ENCODE measurements around the gene SH3PXD2A.
"Not testable (repeated sequence)": the region's sequence is repeated elsewhere in the genome, so short reads cannot be mapped to it uniquely, and the experiment has no call there.

SH3PXD2A gene

DNA sequence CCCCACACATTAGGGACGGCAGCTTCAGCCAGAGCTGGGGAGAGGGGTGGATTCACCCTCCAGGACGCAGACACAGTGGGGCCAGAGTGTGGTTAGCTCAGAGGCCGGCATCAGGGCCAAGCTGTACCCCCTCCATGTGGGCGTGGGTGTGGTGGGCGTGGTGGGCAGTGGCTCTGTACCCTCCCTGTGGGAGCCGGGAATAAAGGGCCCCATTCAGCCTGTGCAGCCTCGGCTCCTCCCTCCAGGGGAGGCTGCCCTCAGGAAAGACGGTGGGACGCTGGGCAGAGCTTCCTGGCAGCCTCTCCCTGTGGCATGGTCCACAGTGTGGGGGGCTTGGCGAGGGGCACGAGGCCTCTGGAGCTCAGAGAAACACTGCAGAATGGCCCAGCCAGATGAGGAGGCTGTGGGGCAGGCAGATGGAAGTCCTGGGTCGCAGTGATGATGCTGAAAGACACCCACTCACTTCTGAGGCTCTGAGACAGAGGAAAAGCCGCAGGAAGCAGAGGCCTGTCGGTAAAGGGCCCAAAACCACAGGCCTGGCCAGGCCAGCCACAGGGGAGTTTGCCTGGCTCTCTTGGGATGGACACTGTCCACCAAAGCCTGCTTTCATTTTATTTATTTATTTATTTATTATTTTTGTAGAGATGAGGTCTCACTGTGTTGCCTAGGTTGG, 108.0 kb downstream of the SH3PXD2A start:
- no peak for DNase-seq

GRCh38 chr10:103746598-103746997, 108.8 kb downstream of the SH3PXD2A start:
- DNase-seq = no peak

DNA sequence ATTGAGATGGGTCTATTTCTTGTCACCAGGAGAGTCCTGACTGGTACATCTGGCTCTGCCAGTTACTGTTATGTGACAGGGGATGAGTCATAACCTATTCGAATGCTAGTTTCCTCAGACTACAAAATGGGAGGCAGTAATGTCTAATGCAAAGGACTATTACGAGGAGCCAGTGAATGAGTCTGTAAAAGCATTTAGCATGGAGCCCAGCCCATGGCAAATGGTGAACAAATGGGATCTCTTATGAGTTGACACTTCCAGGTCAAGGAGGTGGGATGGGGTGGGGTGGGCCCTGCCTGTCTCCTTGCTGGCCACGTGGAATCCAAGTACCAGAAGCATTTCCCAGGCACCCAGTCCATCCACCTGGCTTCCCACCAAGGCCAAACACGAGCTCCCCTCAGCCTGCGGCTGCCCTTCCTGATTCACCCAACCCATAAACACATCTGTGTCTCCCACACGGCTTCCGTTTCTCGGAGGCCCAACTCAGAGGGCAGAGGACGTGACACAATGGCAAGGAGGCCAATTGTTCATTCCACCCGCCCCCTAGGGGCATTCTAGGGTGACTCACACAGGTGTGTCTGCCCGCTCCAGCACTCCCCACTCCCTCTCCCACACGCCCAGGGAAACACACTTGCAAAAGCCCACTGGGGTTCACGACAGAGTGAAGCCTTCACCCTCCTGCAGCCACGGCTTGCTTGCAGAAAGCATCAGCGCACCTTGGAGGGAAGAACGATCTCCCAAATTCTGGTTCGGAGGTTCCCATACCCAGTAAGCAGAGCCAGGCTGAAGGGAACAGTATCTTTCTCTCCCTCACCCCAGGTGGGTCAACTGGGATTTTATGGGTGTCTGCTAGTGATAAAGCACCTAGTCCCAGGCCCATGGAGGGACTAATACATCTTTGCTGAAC, 109.8 kb downstream of the SH3PXD2A start:
- DNase-seq = no peak

DNA sequence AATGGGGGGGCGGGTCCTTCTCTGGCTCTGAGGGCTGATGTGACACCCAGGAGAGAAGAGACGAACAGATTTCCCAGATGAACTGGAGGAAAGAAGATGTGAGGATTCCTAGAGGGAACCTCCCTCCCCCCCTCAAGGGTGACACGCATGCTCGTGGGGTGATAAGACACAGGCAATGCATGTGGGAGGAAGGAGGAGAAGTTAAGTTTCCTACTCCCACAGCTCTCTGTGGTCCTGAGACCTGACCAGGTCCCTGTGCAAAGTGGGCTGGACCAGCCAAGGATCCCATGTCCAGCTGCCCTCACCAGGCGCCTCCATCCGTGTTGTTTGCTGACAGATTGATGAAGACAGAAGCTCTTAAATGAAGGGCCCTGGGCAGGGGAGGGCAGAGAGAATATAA, 112.6 kb downstream of the SH3PXD2A start:
- no peak for DNase-seq

DNA sequence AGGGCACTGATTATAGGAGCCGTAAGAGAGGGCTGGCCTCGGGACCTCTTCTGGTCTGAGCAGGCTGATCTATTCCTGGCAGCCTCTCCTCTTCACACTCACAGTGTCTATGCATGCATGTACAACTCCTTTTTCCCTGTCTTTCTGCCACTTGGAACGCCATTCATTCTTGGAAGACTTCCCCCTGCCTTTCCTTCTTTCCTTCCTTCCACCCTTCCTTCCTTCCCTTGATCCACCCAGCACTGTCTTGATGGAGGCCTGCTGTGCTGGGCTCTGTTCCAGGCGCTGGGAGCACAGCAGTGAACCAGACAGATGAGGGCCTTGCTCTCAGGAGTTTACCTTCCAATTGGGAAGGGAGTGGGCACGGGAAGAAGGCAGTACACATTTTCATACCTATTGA, 114.8 kb downstream of the SH3PXD2A start:
- no peak for DNase-seq

- no peak for DNase-seq
Observed at GRCh38 chr10:103739039-103739764, 116.2 kb downstream of the SH3PXD2A start.

GRCh38 chr10:103737735-103738367, 117.5 kb downstream of the SH3PXD2A start:
- no peak for DNase-seq

DNA sequence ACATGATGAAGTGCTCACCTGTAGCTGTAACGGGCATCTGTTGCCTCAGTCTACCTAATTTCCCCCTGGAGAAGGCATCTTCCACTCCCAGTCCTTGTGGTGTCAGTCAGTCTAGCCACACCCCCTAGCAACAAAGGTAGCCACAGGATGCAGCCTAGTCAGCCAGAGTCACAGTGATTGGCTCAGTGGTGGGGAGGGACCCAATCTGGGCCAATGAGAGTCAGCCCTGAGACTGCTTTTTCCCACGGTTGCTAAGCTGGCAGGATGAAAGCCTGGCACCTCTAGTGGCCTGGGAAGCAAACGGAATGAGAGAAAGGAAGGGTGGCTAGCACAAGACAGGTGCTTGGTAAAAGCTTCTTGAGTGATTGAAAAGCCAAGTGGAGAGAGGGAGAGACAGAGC, 118.6 kb downstream of the SH3PXD2A start:
- DNase-seq = no peak

DNA sequence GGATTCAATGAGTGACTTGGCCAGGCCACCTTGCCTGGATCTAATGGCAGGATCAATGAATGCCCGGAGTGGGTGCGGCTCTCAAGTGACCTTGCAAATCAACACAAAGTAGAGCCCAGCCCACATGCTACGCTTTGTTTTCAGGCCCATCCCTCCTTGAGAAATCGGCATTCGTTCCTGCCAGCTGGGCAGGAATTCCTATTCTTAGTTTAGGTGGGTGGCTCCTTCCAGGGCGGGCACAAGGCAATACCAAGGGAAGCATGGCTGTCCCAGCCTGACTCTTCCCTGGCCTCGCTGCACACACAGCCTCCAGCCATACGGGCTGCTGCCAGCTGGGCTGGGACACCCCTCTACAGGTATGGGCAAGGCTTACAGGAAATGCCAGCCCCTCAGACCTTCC, 119.3 kb downstream of the SH3PXD2A start:
- no peak for DNase-seq

- DNase-seq = no peak
Observed at GRCh38 chr10:103734731-103735130, 120.6 kb downstream of the SH3PXD2A start.

- no peak for DNase-seq
Observed at GRCh38 chr10:103733045-103733419, 122.3 kb downstream of the SH3PXD2A start.

- DNase-seq = no peak
Observed at GRCh38 chr10:103732339-103733044, 122.9 kb downstream of the SH3PXD2A start.

GRCh38 chr10:103731609-103732270, 123.6 kb downstream of the SH3PXD2A start:
- DNase-seq = no peak

DNA sequence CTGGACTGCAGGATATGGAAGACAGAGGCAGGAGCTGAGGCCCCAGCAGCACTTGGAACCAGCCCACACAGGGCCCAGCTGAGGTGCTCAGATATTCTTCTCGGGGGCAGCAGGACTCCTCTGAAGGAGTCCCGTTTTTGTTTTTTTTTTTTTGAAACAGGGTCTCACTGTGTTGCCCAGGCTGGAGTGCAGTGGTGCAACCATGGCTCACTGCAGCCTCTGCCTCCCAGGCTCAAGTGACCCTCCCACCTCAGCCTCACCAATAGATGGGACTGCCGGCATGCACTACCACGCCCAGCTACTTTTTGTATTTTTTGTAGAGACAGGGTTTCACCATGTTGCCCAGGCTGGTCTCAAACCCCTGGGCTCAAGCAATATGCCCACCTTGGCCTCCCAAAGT, 124.3 kb downstream of the SH3PXD2A start:
- DNase-seq = not testable (repeated sequence)

DNA sequence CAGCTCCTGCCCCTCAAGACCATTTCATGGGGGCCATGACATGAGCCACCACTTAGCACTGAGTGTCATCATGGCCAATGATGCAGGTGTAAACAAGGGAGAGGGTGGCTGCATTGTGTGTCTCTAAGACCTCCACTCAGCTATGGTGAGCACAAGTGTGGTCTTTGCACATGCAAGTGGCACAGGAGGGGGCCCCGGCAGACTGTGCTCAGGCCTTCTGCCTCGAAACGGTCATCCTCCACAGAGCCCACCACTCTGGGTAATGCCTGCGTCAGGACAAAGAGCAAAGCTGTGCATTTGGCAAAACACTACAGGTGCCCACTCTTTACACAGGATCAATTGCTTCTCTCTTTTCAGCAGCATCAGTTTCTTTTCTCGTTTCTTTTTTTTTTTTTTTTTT, 125.5 kb downstream of the SH3PXD2A start:
- DNase-seq = no peak

GRCh38 chr10:103727991-103728689, 127.2 kb downstream of the SH3PXD2A start:
- no peak for DNase-seq

GRCh38 chr10:103727546-103727963, 127.8 kb downstream of the SH3PXD2A start:
- no peak for DNase-seq

DNA sequence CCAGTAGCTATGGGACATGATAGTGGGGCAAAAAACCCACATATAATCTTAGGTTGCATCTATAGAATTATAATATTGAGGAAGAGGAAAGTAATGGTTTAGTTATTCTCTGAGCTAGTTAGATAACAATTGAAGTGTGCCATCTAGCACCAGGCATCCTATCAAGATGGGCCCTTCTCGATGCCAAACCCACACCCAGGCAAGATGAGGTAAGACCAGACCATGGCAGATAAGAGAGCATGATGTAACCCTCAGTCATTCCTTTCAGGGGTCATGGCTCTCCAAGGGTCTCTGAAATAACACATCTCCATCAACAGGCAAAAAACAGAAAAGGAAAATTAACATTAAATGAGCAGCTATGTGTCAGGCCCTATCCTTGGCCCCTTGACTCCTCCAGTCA, 128.7 kb downstream of the SH3PXD2A start:
- no peak for DNase-seq

DNA sequence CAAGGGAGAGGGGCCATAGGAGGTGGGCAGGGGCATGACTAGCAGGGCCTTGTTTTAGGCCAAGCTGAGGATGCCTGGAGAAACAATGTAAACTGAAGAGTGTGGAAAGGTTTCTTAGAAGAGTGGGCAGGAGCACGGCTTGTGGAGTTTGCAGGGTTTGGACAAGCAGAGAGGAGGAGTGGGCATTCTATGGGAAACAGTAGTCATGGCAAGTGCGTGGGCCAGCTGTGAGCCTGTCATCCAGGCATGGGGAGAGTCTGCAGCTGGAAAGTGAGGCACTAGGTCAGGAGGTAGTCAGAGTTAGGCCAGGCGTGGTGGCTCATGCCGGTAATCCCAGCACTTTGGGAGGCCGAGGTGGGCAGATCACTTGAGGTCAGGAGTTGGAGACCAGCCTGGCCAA, 130.1 kb downstream of the SH3PXD2A start:
- no peak for DNase-seq

- DNase-seq = no peak
Observed at GRCh38 chr10:103724771-103725170, 130.6 kb downstream of the SH3PXD2A start.

GRCh38 chr10:103724074-103724473, 131.3 kb downstream of the SH3PXD2A start:
- DNase-seq = no peak
